ENCODE measurements around the gene TAGAP. TPM values are rescaled to one million over a fixed set of nuclear protein-coding genes. Genes with fewer than 3 reads are reported as not detected.

The TAGAP gene
- total RNA-seq, 1 donor from 2014 or later: 0.41 TPM

DNA sequence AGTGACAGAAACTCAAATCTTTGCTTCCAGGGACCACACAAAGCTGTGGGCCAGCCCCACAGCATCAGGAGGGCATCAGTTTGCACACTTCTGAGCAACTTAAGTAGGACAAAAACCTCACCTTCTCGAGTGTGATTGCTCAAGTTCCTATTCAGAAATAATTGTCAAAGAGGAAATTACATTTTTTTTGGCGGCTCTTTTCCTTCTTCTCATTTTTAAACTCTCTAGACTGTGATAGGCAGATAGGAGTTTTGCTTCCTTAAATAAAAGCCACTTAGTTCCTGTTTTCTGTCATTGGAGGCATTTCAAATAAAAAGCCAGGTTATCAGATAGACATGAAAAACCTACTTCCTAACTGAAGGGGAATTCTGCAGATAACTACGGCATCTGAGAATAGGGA is 11.2 kb upstream of the TAGAP start:
- no peak for TF ChIP-seq CTCF (IDR thresholded peaks at IDR 0.05; ENCODE audit: unreplicated experiment)
- DNase-seq (ENCODE audit: low spot score): no peak
- H3K4me1 Mint-ChIP-seq (ENCODE audit: unreplicated experiment): peaks cover 10% of the 10 kb centered on the region
- H3K27me3 Mint-ChIP-seq (ENCODE audit: unreplicated experiment): no peaks in the 10 kb centered on the region
- H3K27ac Mint-ChIP-seq (ENCODE audit: unreplicated experiment): peak overlapping the region; percentile 64
- H3K36me3 Mint-ChIP-seq (ENCODE audit: low read depth, unreplicated experiment): no peaks in the 10 kb centered on the region
- no peak overlapping the region for H3K4me3 Mint-ChIP-seq (ENCODE audit: unreplicated experiment)
- no peaks in the 10 kb centered on the region for H3K9me3 Mint-ChIP-seq (ENCODE audit: unreplicated experiment)

DNA sequence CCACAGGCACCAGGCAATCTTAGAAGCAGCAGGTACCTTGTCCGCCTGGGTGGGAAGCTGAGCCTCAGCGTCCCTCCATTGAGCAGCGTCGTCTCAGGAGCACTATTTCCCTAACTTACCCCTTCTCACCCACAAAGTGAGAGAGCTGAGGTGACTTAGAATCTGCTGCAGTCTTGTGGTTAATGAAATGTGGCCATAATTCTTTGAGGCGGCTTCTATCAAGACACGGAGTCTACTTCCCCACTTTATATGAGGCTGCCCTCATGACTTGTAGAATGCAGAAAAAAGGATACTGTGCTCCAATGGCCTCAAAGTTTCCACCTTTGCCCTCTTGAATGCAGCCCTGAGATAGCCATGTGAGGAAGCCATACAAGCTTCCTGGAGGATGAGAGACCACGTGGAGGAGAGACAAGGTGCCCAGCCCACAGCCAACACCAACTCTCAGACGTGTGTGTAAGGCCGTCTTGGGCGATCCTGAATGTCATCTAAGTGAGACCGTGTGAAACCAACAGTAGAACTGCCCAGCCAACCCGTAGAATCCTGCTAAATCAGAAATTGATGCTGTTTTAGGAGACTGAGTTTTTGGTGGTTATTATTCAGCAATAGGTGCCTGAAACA is 9.1 kb upstream of the TAGAP start:
- peaks cover 10% of the 10 kb centered on the region for H3K4me1 Mint-ChIP-seq (ENCODE audit: unreplicated experiment)
- no peaks in the 10 kb centered on the region for H3K9me3 Mint-ChIP-seq (ENCODE audit: unreplicated experiment)
- H3K4me3 Mint-ChIP-seq (ENCODE audit: unreplicated experiment): no peak overlapping the region
- no peaks in the 10 kb centered on the region for H3K27me3 Mint-ChIP-seq (ENCODE audit: unreplicated experiment)
- TF ChIP-seq CTCF (IDR thresholded peaks at IDR 0.05; ENCODE audit: unreplicated experiment): no peak
- H3K36me3 Mint-ChIP-seq (ENCODE audit: low read depth, unreplicated experiment): no peaks in the 10 kb centered on the region
- DNase-seq (ENCODE audit: low spot score): no peak
- H3K27ac Mint-ChIP-seq (ENCODE audit: unreplicated experiment): no peak overlapping the region

- Mint-ChIP-seq H3K4me1 (ENCODE audit: unreplicated experiment) (peaks cover 10% of the 10 kb centered on the region), H3K27ac (ENCODE audit: unreplicated experiment) (no peak overlapping the region), H3K9me3 (ENCODE audit: unreplicated experiment) (no peaks in the 10 kb centered on the region), H3K4me3 (ENCODE audit: unreplicated experiment) (no peak overlapping the region), H3K27me3 (ENCODE audit: unreplicated experiment) (no peaks in the 10 kb centered on the region), H3K36me3 (ENCODE audit: low read depth, unreplicated experiment) (no peaks in the 10 kb centered on the region)
- no peak for DNase-seq (ENCODE audit: low spot score)
- no peak for TF ChIP-seq CTCF (IDR thresholded peaks at IDR 0.05; ENCODE audit: unreplicated experiment)
Observed at GRCh38 chr6:159052720-159053119, 7.9 kb upstream of the TAGAP start.

GRCh38 chr6:159047891-159048685 is 3.3 kb upstream of the TAGAP start:
- Mint-ChIP-seq H3K36me3 (ENCODE audit: low read depth, unreplicated experiment) (no peaks in the 10 kb centered on the region), H3K4me1 (ENCODE audit: unreplicated experiment) (peaks cover 3% of the 10 kb centered on the region), H3K27ac (ENCODE audit: unreplicated experiment) (no peak overlapping the region), H3K4me3 (ENCODE audit: unreplicated experiment) (no peak overlapping the region), H3K27me3 (ENCODE audit: unreplicated experiment) (peaks cover 2% of the 10 kb centered on the region), H3K9me3 (ENCODE audit: unreplicated experiment) (no peaks in the 10 kb centered on the region)
- no peak for DNase-seq (ENCODE audit: low spot score)
- no peak for TF ChIP-seq CTCF (IDR thresholded peaks at IDR 0.05; ENCODE audit: unreplicated experiment)

DNA sequence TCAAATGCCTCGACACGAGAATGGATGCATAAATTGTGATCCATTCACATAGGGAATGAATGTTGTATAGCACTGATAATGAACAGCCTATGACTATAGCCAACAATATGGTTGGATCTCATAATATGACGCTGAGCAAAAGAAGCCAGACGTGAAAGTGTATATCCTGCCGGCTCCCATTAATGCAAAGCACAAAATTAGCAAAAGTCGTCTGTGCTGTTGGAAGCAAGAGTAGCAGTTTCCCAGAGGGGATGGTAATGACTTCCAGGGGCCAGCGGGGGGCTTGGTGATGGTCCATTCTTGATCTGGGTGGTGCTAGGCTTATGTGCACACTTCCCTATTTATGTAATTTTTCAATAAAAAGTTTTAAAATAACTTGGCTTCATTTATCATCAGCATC is 1.0 kb upstream of the TAGAP start:
- H3K27ac Mint-ChIP-seq (ENCODE audit: unreplicated experiment): no peak overlapping the region
- no peak for DNase-seq (ENCODE audit: low spot score)
- no peak for TF ChIP-seq CTCF (IDR thresholded peaks at IDR 0.05; ENCODE audit: unreplicated experiment)
- no peaks in the 10 kb centered on the region for H3K9me3 Mint-ChIP-seq (ENCODE audit: unreplicated experiment)
- no peaks in the 10 kb centered on the region for H3K36me3 Mint-ChIP-seq (ENCODE audit: low read depth, unreplicated experiment)
- H3K27me3 Mint-ChIP-seq (ENCODE audit: unreplicated experiment): peaks cover 2% of the 10 kb centered on the region
- H3K4me1 Mint-ChIP-seq (ENCODE audit: unreplicated experiment): peaks cover 23% of the 10 kb centered on the region
- no peak overlapping the region for H3K4me3 Mint-ChIP-seq (ENCODE audit: unreplicated experiment)
